A549 (cell line): Measurements from ENCODE around the gene GBGT1.
"Not testable (repeated sequence)": the region's sequence is repeated elsewhere in the genome, so short reads cannot be mapped to it uniquely, and the experiment has no call there.

Experiments used
- TF ChIP-seq, protein P1 (sequence below): fragments of 150-350 bp; IDR thresholded peaks from 2 replicates; pipeline ENCODE4 v1.6.1; 2014; ENCODE audit warnings: low read depth, mild to moderate bottlenecking, low read length
- TF ChIP-seq, protein P2 (sequence below): fragments of >200 bp; sonication (Bioruptor Twin); formaldehyde crosslinking; IDR thresholded peaks from 3 replicates; pipeline ENCODE4 v1.5.1; 2016

DNA sequence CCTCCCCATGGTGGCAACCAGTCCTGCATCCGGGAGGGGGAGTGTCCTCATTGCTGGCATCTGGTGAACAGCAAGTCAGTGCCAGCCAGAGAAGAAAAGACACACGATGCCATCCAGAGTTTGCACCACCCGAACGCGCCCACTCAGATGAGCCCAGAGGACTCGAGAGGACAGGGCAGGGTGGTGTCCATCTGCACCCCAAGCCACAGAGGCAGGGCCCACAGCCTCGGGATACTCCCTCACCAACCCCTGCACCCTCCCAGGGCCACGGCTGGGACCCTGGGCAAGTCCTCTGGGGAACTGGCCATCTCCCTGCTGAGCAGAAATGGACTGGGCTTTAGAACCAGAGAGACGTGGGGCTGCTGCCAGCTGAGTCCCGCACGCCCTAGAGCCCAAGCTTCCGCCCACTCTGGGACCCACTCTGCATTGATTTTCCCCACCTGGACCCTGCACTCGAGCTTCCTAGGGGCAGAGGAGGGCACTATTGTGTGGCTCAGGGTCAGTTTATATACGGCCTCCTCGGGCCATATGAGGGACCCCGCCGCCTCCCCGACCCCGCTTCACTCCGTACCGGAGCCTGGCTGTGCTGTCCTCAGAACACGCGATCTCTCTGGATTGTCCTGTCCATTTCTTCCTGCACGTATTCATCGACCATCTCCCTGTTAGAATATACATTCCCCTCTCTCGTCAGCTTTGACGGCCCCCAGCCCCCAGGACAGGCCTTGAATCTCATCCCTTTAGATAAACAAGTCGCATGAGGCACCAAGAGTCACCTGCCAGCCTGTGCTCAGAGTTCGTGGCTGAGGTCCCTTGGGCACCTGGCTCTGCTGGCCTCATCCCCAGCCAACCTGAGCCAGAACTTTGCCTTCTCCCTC is 45.9 kb upstream of the GBGT1 start:
- TF ChIP-seq, protein P1, sequence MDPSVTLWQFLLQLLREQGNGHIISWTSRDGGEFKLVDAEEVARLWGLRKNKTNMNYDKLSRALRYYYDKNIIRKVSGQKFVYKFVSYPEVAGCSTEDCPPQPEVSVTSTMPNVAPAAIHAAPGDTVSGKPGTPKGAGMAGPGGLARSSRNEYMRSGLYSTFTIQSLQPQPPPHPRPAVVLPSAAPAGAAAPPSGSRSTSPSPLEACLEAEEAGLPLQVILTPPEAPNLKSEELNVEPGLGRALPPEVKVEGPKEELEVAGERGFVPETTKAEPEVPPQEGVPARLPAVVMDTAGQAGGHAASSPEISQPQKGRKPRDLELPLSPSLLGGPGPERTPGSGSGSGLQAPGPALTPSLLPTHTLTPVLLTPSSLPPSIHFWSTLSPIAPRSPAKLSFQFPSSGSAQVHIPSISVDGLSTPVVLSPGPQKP: not testable (repeated sequence)
- TF ChIP-seq, protein P2, sequence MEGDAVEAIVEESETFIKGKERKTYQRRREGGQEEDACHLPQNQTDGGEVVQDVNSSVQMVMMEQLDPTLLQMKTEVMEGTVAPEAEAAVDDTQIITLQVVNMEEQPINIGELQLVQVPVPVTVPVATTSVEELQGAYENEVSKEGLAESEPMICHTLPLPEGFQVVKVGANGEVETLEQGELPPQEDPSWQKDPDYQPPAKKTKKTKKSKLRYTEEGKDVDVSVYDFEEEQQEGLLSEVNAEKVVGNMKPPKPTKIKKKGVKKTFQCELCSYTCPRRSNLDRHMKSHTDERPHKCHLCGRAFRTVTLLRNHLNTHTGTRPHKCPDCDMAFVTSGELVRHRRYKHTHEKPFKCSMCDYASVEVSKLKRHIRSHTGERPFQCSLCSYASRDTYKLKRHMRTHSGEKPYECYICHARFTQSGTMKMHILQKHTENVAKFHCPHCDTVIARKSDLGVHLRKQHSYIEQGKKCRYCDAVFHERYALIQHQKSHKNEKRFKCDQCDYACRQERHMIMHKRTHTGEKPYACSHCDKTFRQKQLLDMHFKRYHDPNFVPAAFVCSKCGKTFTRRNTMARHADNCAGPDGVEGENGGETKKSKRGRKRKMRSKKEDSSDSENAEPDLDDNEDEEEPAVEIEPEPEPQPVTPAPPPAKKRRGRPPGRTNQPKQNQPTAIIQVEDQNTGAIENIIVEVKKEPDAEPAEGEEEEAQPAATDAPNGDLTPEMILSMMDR: not testable (repeated sequence)
